Activated CD4-positive, alpha-beta T cell treated with anti-CD3 and anti-CD28 coated beads, Interleukin-2, amount 10 ng/mL, durations not matched to agents 24 days and 14 days (primary cell): Measurements from ENCODE around the gene MAPKAPK2. TPM values are rescaled to one million over a fixed set of nuclear protein-coding genes. Genes with fewer than 3 reads are reported as not detected.

Experiments
- DNase-seq: peaks from one replicate; pipeline ENCODE4 v3.0.0; 2022
- H3K27ac Mint-ChIP-seq: one replicate; pipeline ENCODE4 v1.8.0; 2022; ENCODE audit warnings: mild to moderate bottlenecking, mixed read lengths
- H3K27me3 Mint-ChIP-seq: one replicate; pipeline ENCODE4 v1.8.0; 2022; ENCODE audit warnings: mixed read lengths
- H3K36me3 Mint-ChIP-seq: one replicate; pipeline ENCODE4 v1.8.0; 2022; ENCODE audit warnings: low read depth, mild to moderate bottlenecking, mixed read lengths
- H3K4me1 Mint-ChIP-seq: one replicate; pipeline ENCODE4 v1.8.0; 2021; ENCODE audit warnings: mixed read lengths
- H3K4me3 Mint-ChIP-seq: one replicate; pipeline ENCODE4 v1.8.0; 2022; ENCODE audit warnings: mild to moderate bottlenecking, moderate library complexity, mixed read lengths
- H3K9me3 Mint-ChIP-seq: one replicate; pipeline ENCODE4 v1.8.0; 2021; ENCODE audit warnings: mixed read lengths
- intact Hi-C: fragments of 100-400 bp; cut with micrococcal nuclease; formaldehyde crosslinking; loops from one replicate; pipeline ENCODE4 v1.15.1; 2023
- total RNA-seq: library from RNA; stranded (reverse); gene quantifications from 2 replicates; pipeline ENCODE4 v1.2.3, GENCODE V29; 2022

MAPKAPK2 gene
- total RNA-seq, 1 donor from 2014 or later: 97.4 TPM

- no peaks in the 10 kb centered on the region for H3K27me3 Mint-ChIP-seq
- no peak for DNase-seq
- peaks cover 38% of the 10 kb centered on the region for H3K36me3 Mint-ChIP-seq
- intact Hi-C loops: no loop called here
- no peak overlapping the region for H3K27ac Mint-ChIP-seq
- H3K4me3 Mint-ChIP-seq: no peak overlapping the region
- no peaks in the 10 kb centered on the region for H3K9me3 Mint-ChIP-seq
- H3K4me1 Mint-ChIP-seq: peaks cover 62% of the 10 kb centered on the region
These were observed 9.7 kb downstream of the MAPKAPK2 start for GRCh38 chr1:206694171-206695124.

GRCh38 chr1:206695733-206696132, 11.0 kb downstream of the MAPKAPK2 start:
- Mint-ChIP-seq H3K27me3 (no peaks in the 10 kb centered on the region), H3K4me3 (no peak overlapping the region), H3K36me3 (peaks cover 39% of the 10 kb centered on the region), H3K27ac (no peak overlapping the region), H3K9me3 (no peaks in the 10 kb centered on the region), H3K4me1 (peaks cover 65% of the 10 kb centered on the region)
- no peak for DNase-seq
- intact Hi-C loops: no loop called here

- peaks cover 42% of the 10 kb centered on the region for H3K36me3 Mint-ChIP-seq
- no peak overlapping the region for H3K4me3 Mint-ChIP-seq
- intact Hi-C loops: no loop called here
- H3K9me3 Mint-ChIP-seq: no peaks in the 10 kb centered on the region
- peaks cover 64% of the 10 kb centered on the region for H3K4me1 Mint-ChIP-seq
- H3K27me3 Mint-ChIP-seq: no peaks in the 10 kb centered on the region
- DNase-seq: no peak
- peak overlapping the region; percentile 26 for H3K27ac Mint-ChIP-seq
These were observed 12.3 kb downstream of the MAPKAPK2 start for GRCh38 chr1:206696812-206697585.

GRCh38 chr1:206698011-206698410, 13.3 kb downstream of the MAPKAPK2 start:
- H3K27me3 Mint-ChIP-seq: no peaks in the 10 kb centered on the region
- H3K36me3 Mint-ChIP-seq: peaks cover 50% of the 10 kb centered on the region
- H3K9me3 Mint-ChIP-seq: no peaks in the 10 kb centered on the region
- H3K4me1 Mint-ChIP-seq: peaks cover 70% of the 10 kb centered on the region
- DNase-seq: no peak
- no peak overlapping the region for H3K4me3 Mint-ChIP-seq
- intact Hi-C loops: no loop called here
- no peak overlapping the region for H3K27ac Mint-ChIP-seq

GRCh38 chr1:206699000-206699586, 14.4 kb downstream of the MAPKAPK2 start:
- intact Hi-C loops: no loop called here
- Mint-ChIP-seq H3K27ac (peak overlapping the region; percentile 46), H3K27me3 (no peaks in the 10 kb centered on the region), H3K4me3 (no peak overlapping the region), H3K4me1 (peaks cover 74% of the 10 kb centered on the region), H3K9me3 (no peaks in the 10 kb centered on the region), H3K36me3 (peaks cover 45% of the 10 kb centered on the region)
- no peak for DNase-seq

GRCh38 chr1:206699626-206700025, 14.9 kb downstream of the MAPKAPK2 start:
- no peaks in the 10 kb centered on the region for H3K27me3 Mint-ChIP-seq
- H3K36me3 Mint-ChIP-seq: peaks cover 45% of the 10 kb centered on the region
- intact Hi-C loops: no loop called here
- H3K9me3 Mint-ChIP-seq: no peaks in the 10 kb centered on the region
- H3K4me1 Mint-ChIP-seq: peaks cover 79% of the 10 kb centered on the region
- H3K4me3 Mint-ChIP-seq: peak overlapping the region; percentile 10
- DNase-seq: no peak
- H3K27ac Mint-ChIP-seq: peak overlapping the region; percentile 27

- Mint-ChIP-seq H3K27me3 (no peaks in the 10 kb centered on the region), H3K27ac (no peak overlapping the region), H3K9me3 (no peaks in the 10 kb centered on the region), H3K4me1 (peaks cover 82% of the 10 kb centered on the region), H3K36me3 (peaks cover 40% of the 10 kb centered on the region), H3K4me3 (no peak overlapping the region)
- DNase-seq: no peak
- intact Hi-C loops: no loop called here
These were observed 15.8 kb downstream of the MAPKAPK2 start for GRCh38 chr1:206700445-206701036.

GRCh38 chr1:206702260-206702659, 17.6 kb downstream of the MAPKAPK2 start:
- peaks cover 26% of the 10 kb centered on the region for H3K36me3 Mint-ChIP-seq
- no peaks in the 10 kb centered on the region for H3K27me3 Mint-ChIP-seq
- peaks cover 81% of the 10 kb centered on the region for H3K4me1 Mint-ChIP-seq
- no peak overlapping the region for H3K4me3 Mint-ChIP-seq
- DNase-seq: no peak
- intact Hi-C loops: loop anchor here (2.0 kb wide), 1 partner anchor 15 kb away; no protein-coding TSS in a partner anchor
- H3K9me3 Mint-ChIP-seq: no peaks in the 10 kb centered on the region
- no peak overlapping the region for H3K27ac Mint-ChIP-seq

GRCh38 chr1:206702803-206703202, 18.1 kb downstream of the MAPKAPK2 start:
- H3K4me1 Mint-ChIP-seq: peaks cover 82% of the 10 kb centered on the region
- no peaks in the 10 kb centered on the region for H3K27me3 Mint-ChIP-seq
- H3K4me3 Mint-ChIP-seq: no peak overlapping the region
- no peaks in the 10 kb centered on the region for H3K9me3 Mint-ChIP-seq
- peaks cover 21% of the 10 kb centered on the region for H3K36me3 Mint-ChIP-seq
- peak overlapping the region; percentile 78 for H3K27ac Mint-ChIP-seq
- intact Hi-C loops: loop anchor here (1.0 to 2.0 kb wide), 2 partner anchors 14 to 17 kb away; no protein-coding TSS in a partner anchor
- DNase-seq: no peak

GRCh38 chr1:206703661-206704060, 19.0 kb downstream of the MAPKAPK2 start:
- Mint-ChIP-seq H3K36me3 (peaks cover 16% of the 10 kb centered on the region), H3K27ac (peak overlapping the region; percentile 78), H3K27me3 (no peaks in the 10 kb centered on the region), H3K9me3 (no peaks in the 10 kb centered on the region), H3K4me1 (peaks cover 87% of the 10 kb centered on the region), H3K4me3 (peak overlapping the region; percentile 71)
- intact Hi-C loops: loop anchor here (1.0 to 2.0 kb wide), 2 partner anchors 13 to 17 kb away; no protein-coding TSS in a partner anchor
- peak; percentile 89 for DNase-seq

GRCh38 chr1:206704226-206704625, 19.5 kb downstream of the MAPKAPK2 start:
- intact Hi-C loops: no loop called here
- peak overlapping the region; percentile 71 for H3K4me3 Mint-ChIP-seq
- no peaks in the 10 kb centered on the region for H3K27me3 Mint-ChIP-seq
- H3K4me1 Mint-ChIP-seq: peaks cover 88% of the 10 kb centered on the region
- H3K9me3 Mint-ChIP-seq: no peaks in the 10 kb centered on the region
- peak; percentile 73 for DNase-seq
- H3K27ac Mint-ChIP-seq: peak overlapping the region; percentile 78
- H3K36me3 Mint-ChIP-seq: peaks cover 14% of the 10 kb centered on the region

GRCh38 chr1:206705191-206705590, 20.5 kb downstream of the MAPKAPK2 start:
- H3K4me1 Mint-ChIP-seq: peaks cover 89% of the 10 kb centered on the region
- H3K36me3 Mint-ChIP-seq: peaks cover 15% of the 10 kb centered on the region
- no peaks in the 10 kb centered on the region for H3K27me3 Mint-ChIP-seq
- no peaks in the 10 kb centered on the region for H3K9me3 Mint-ChIP-seq
- H3K4me3 Mint-ChIP-seq: peak overlapping the region; percentile 71
- intact Hi-C loops: no loop called here
- DNase-seq: no peak
- H3K27ac Mint-ChIP-seq: peak overlapping the region; percentile 78

- Mint-ChIP-seq H3K36me3 (peaks cover 16% of the 10 kb centered on the region), H3K4me1 (peaks cover 88% of the 10 kb centered on the region), H3K9me3 (no peaks in the 10 kb centered on the region), H3K27me3 (no peaks in the 10 kb centered on the region), H3K4me3 (peak overlapping the region; percentile 43), H3K27ac (peak overlapping the region; percentile 78)
- intact Hi-C loops: no loop called here
- DNase-seq: no peak
These were observed 21.1 kb downstream of the MAPKAPK2 start for GRCh38 chr1:206705726-206706297.
